Effector memory CD4-positive, alpha-beta T cell (primary cell): ENCODE results near the gene SSPN.
"Not testable (repeated sequence)": the region's sequence is repeated elsewhere in the genome, so short reads cannot be mapped to it uniquely, and the experiment has no call there.

Experiments used
- DNase-seq, 3 donors: peaks; one replicate each; pipeline ENCODE4 v3.0.0-alpha.2; 2020
- H3K27ac ChIP-seq: 2 replicates; pipeline ENCODE4 v1.7.0; 2013; ENCODE audit warnings: mild to moderate bottlenecking, low read length, moderate library complexity; ENCODE audit not compliant: insufficient read depth, poor library complexity, severe bottlenecking
- H3K27me3 ChIP-seq: replicated peaks from 2 replicates; pipeline ENCODE4 v1.7.0; 2013; ENCODE audit warnings: mild to moderate bottlenecking, low read length; ENCODE audit not compliant: insufficient read depth, control insufficient read depth, poor library complexity, severe bottlenecking
- H3K36me3 ChIP-seq: 2 replicates; pipeline ENCODE4 v1.7.0; 2013; ENCODE audit warnings: mild to moderate bottlenecking, low read length, moderate library complexity; ENCODE audit not compliant: control insufficient read depth, insufficient read depth
- H3K4me1 ChIP-seq: 2 replicates; pipeline ENCODE4 v1.7.0; 2013; ENCODE audit warnings: low read length, mild to moderate bottlenecking; ENCODE audit not compliant: control insufficient read depth, insufficient read depth, poor library complexity, severe bottlenecking
- H3K4me3 ChIP-seq: 2 replicates; pipeline ENCODE4 v1.7.0; 2013; ENCODE audit warnings: low read length, low read depth, mild to moderate bottlenecking; ENCODE audit not compliant: insufficient read depth, poor library complexity, severe bottlenecking
- H3K9me3 ChIP-seq: 2 replicates; pipeline ENCODE4 v1.7.0; 2013; ENCODE audit warnings: mild to moderate bottlenecking, low read length, moderate library complexity; ENCODE audit not compliant: control insufficient read depth

Gene SSPN

GRCh38 chr12:26226122-26226521 is 30.7 kb downstream of the SSPN start:
- H3K27me3 ChIP-seq, result peaks cover 8% of the 10 kb centered on the region
- no peaks in the 10 kb centered on the region for H3K36me3 ChIP-seq
- no peak overlapping the region for H3K4me3 ChIP-seq
- no peaks in the 10 kb centered on the region for H3K9me3 ChIP-seq
- no peak overlapping the region for H3K27ac ChIP-seq
- H3K4me1 ChIP-seq, result no peaks in the 10 kb centered on the region
- DNase-seq, result no peak

GRCh38 chr12:26226629-26227360 is 31.4 kb downstream of the SSPN start:
- H3K9me3 ChIP-seq, result no peaks in the 10 kb centered on the region
- H3K4me3 ChIP-seq, result no peak overlapping the region
- no peak overlapping the region for H3K27ac ChIP-seq
- H3K4me1 ChIP-seq, result no peaks in the 10 kb centered on the region
- H3K27me3 ChIP-seq, result peaks cover 8% of the 10 kb centered on the region
- DNase-seq, result no peak
- no peaks in the 10 kb centered on the region for H3K36me3 ChIP-seq

DNA sequence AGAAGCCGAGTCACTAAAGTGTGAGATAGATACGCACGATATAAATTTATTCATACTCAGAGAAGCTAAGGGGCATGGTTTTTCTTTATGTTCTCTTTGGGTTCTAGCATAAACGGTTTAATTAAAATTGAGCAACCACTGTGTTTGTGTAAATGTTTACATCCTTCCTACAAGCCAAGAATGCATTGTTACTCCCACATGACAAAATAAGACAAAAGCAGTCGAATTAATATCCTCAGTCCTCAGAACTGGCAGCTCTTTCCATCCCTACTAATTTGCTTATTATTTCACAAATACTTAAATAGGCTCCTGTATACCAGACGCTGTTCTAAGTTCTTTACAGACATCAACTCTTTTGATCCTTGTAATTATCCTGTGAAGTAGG is 32.0 kb downstream of the SSPN start:
- H3K4me3 ChIP-seq, result no peak overlapping the region
- DNase-seq, result no peak
- H3K4me1 ChIP-seq, result no peaks in the 10 kb centered on the region
- peaks cover 8% of the 10 kb centered on the region for H3K27me3 ChIP-seq
- no peaks in the 10 kb centered on the region for H3K36me3 ChIP-seq
- H3K9me3 ChIP-seq, result no peaks in the 10 kb centered on the region
- no peak overlapping the region for H3K27ac ChIP-seq

DNA sequence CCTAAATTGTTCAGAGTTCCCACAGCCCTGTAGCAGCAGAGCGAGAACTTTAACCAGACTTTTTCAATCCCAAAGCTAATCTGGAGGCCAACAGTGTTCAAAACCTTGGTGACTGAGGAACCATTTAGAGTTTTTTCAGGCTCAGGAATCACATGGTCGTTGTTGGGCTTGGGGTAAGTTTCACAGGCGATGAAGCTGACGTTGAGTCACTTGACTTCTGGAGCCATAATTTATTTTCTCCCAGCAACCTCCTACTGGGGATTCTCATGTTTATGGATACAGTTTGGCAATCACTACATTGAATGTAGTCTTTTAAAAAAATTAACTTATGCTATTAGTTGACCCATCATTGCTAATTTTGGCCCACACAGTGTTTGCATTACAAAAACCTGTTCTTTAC is 34.5 kb downstream of the SSPN start:
- Histone ChIP-seq H3K27me3 (peaks cover 8% of the 10 kb centered on the region), H3K9me3 (no peaks in the 10 kb centered on the region), H3K36me3 (no peaks in the 10 kb centered on the region), H3K27ac (no peak overlapping the region), H3K4me3 (no peak overlapping the region), H3K4me1 (no peaks in the 10 kb centered on the region)
- DNase-seq, result no peak

- Histone ChIP-seq H3K27ac (no peak overlapping the region), H3K4me1 (no peaks in the 10 kb centered on the region), H3K4me3 (no peak overlapping the region), H3K27me3 (peaks cover 8% of the 10 kb centered on the region), H3K36me3 (no peaks in the 10 kb centered on the region), H3K9me3 (no peaks in the 10 kb centered on the region)
- no peak for DNase-seq
These were observed 36.1 kb downstream of the SSPN start for GRCh38 chr12:26231470-26231869.

- no peak for DNase-seq
- H3K36me3 ChIP-seq, result no peaks in the 10 kb centered on the region
- H3K27me3 ChIP-seq, result peaks cover 3% of the 10 kb centered on the region
- no peaks in the 10 kb centered on the region for H3K4me1 ChIP-seq
- no peak overlapping the region for H3K27ac ChIP-seq
- H3K4me3 ChIP-seq, result no peak overlapping the region
- H3K9me3 ChIP-seq, result no peaks in the 10 kb centered on the region
These were observed 36.5 kb downstream of the SSPN start for GRCh38 chr12:26231921-26232320.

- H3K4me3 ChIP-seq, result no peak overlapping the region
These were observed 38.3 kb downstream of the SSPN start for GRCh38 chr12:26233631-26234030.

GRCh38 chr12:26235465-26235864 is 40.1 kb downstream of the SSPN start:
- H3K4me3 ChIP-seq, H3K27ac ChIP-seq, H3K36me3 ChIP-seq, H3K4me1 ChIP-seq, H3K9me3 ChIP-seq, H3K27me3 ChIP-seq, DNase-seq: not testable (repeated sequence)

More at GRCh38 chr12:26233631-26234030, 38.3 kb downstream of the SSPN start:
- Histone ChIP-seq H3K9me3 (no peaks in the 10 kb centered on the region), H3K36me3 (no peaks in the 10 kb centered on the region), H3K27me3 (no peaks in the 10 kb centered on the region), H3K4me1 (no peaks in the 10 kb centered on the region), H3K27ac (no peak overlapping the region)
- DNase-seq, result no peak

DNA sequence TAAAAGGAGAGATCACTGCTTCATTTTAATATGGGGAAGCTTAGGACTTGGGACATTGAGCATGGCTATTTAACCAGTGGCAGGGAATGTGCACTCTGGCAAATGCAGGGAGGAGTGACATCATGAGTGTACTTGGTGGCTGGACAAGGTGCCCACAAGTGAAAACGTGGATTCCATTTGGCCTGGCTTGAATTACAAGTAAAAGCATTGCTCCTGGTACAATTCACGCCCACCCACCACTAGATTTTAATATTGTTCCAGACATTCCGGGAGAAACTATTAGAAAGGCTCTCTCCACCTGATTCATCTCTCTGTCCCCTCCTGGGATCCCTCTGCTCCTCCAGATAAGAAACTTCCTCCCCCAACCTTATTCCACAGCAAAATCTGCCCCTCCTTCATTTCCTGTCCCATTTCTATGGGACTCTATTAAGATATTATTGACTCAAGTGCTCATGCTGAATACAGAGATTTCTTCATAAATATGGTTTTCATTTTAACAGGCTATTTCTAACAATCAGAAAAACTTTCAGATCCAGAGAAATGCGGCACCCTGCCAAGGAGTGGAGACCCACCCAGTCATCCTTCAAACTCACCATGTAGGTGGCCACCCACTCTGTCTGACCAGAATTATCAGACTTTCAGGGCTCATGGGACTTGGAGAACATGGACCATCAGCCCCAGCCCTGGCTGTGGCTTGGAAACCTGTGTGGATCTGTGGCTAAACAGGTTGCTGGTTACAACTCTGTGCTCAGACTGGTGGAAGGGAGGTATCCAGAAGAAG is 43.2 kb downstream of the SSPN start:
- no peaks in the 10 kb centered on the region for H3K27me3 ChIP-seq
- H3K9me3 ChIP-seq, result no peaks in the 10 kb centered on the region
- H3K36me3 ChIP-seq, result no peaks in the 10 kb centered on the region
- no peak for DNase-seq
- H3K4me1 ChIP-seq, result no peaks in the 10 kb centered on the region
- no peak overlapping the region for H3K4me3 ChIP-seq
- H3K27ac ChIP-seq, result no peak overlapping the region

GRCh38 chr12:26239122-26239851 is 43.9 kb downstream of the SSPN start:
- no peak for DNase-seq
- Histone ChIP-seq H3K9me3 (no peaks in the 10 kb centered on the region), H3K4me3 (no peak overlapping the region), H3K27me3 (no peaks in the 10 kb centered on the region), H3K27ac (no peak overlapping the region), H3K4me1 (no peaks in the 10 kb centered on the region), H3K36me3 (no peaks in the 10 kb centered on the region)
